Karpas-422 (cell line): ENCODE measurements around the gene NCAM2. TPM values are rescaled to one million over a fixed set of nuclear protein-coding genes. Genes with fewer than 3 reads are reported as not detected.

Source experiments
- DNase-seq: peaks from one replicate; pipeline ENCODE4 v3.0.0-alpha.2; 2015
- H2AFZ ChIP-seq: fragments of 200-600 bp; sonication (generic); 2 replicates; pipeline ENCODE4 v1.6.1; 2014; ENCODE audit warnings: antibody characterized with exemption, low read length, mixed read lengths
- H3K27ac ChIP-seq: fragments of 200-600 bp; sonication (generic); 2 replicates; pipeline ENCODE4 v1.5.1; 2014; ENCODE audit warnings: mild to moderate bottlenecking, low read length, moderate library complexity
- H3K27me3 ChIP-seq: fragments of 200-600 bp; sonication (generic); 2 replicates; pipeline ENCODE4 v1.6.1; 2014; ENCODE audit warnings: low read length, mixed read lengths
- H3K36me3 ChIP-seq: fragments of 200-600 bp; sonication (generic); 2 replicates; pipeline ENCODE4 v1.6.1; 2014; ENCODE audit warnings: low read length, mixed read lengths; ENCODE audit not compliant: insufficient read depth
- H3K4me1 ChIP-seq: fragments of 200-600 bp; sonication (generic); 2 replicates; pipeline ENCODE4 v1.6.1; 2014; ENCODE audit warnings: mild to moderate bottlenecking, low read length, mixed read lengths
- H3K4me2 ChIP-seq: fragments of 200-600 bp; sonication (generic); 2 replicates; pipeline ENCODE4 v1.6.1; 2014; ENCODE audit warnings: low read length, low read depth, mild to moderate bottlenecking; ENCODE audit not compliant: poor library complexity, severe bottlenecking
- H3K4me3 ChIP-seq: fragments of 200-600 bp; sonication (generic); 2 replicates; pipeline ENCODE4 v1.5.1; 2014; ENCODE audit warnings: mild to moderate bottlenecking, antibody characterized with exemption, low read length, mixed read lengths
- H3K79me2 ChIP-seq: fragments of 200-600 bp; sonication (generic); 2 replicates; pipeline ENCODE4 v1.6.1; 2014; ENCODE audit warnings: mild to moderate bottlenecking, low read length, mixed read lengths
- H3K9ac ChIP-seq: fragments of 200-600 bp; sonication (generic); 2 replicates; pipeline ENCODE4 v1.6.0; 2014; ENCODE audit warnings: low read length
- H3K9me2 ChIP-seq: fragments of 200-600 bp; sonication (generic), shearing (Covaris generic); replicated peaks from 2 replicates; pipeline ENCODE4 v1.6.0; 2014; ENCODE audit warnings: mild to moderate bottlenecking, low read length, moderate library complexity; ENCODE audit not compliant: insufficient read depth
- H3K9me3 ChIP-seq: fragments of 300-700, 200-600 bp; sonication (generic); 2 replicates; pipeline ENCODE4 v1.6.1; 2014; ENCODE audit warnings: low read length, mixed read lengths
- H4K20me1 ChIP-seq: fragments of 200-600 bp; sonication (generic); 2 replicates; pipeline ENCODE4 v1.6.1; 2014; ENCODE audit warnings: mild to moderate bottlenecking, antibody characterized with exemption, low read length, low read depth; ENCODE audit not compliant: insufficient read depth
- total RNA-seq: library from RNA; depleted of rRNA; stranded (reverse); fragments of >200 nt; shearing (Covaris generic); gene quantifications from 2 replicates; pipeline ENCODE4 v1.2.3, GENCODE V29; 2014; ENCODE audit warnings: low replicate concordance

NCAM2 gene
- total RNA-seq, 1 experiment from 2014 or later, result not detected

DNA sequence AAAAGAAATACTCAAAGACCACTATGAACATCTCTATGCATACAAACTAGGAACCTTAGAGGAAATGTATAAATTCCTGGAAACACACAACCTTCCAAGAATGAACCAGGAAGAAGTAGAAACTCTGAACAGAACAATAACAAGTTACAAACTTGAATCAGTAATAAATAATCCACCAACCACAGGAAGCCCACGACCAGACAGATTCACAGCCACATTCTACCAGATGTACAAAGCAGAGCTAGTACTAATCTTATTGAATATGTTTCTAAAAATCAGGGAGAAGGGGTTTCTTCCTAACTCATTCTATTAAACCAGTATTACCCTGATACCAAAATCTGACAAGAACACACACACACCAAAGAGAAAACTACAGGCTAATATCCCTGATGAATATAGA is 263.8 kb downstream of the NCAM2 start:
- no peaks in the 10 kb centered on the region for H4K20me1 ChIP-seq
- no peak overlapping the region for H2AFZ ChIP-seq
- no peak overlapping the region for H3K4me3 ChIP-seq
- no peak overlapping the region for H3K27ac ChIP-seq
- peaks cover 26% of the 10 kb centered on the region for H3K9me3 ChIP-seq
- no peak overlapping the region for H3K4me2 ChIP-seq
- H3K4me1 ChIP-seq, result no peaks in the 10 kb centered on the region
- no peaks in the 10 kb centered on the region for H3K9me2 ChIP-seq
- H3K36me3 ChIP-seq, result no peaks in the 10 kb centered on the region
- H3K27me3 ChIP-seq, result no peaks in the 10 kb centered on the region
- no peak overlapping the region for H3K9ac ChIP-seq
- no peak for DNase-seq
- no peaks in the 10 kb centered on the region for H3K79me2 ChIP-seq

DNA sequence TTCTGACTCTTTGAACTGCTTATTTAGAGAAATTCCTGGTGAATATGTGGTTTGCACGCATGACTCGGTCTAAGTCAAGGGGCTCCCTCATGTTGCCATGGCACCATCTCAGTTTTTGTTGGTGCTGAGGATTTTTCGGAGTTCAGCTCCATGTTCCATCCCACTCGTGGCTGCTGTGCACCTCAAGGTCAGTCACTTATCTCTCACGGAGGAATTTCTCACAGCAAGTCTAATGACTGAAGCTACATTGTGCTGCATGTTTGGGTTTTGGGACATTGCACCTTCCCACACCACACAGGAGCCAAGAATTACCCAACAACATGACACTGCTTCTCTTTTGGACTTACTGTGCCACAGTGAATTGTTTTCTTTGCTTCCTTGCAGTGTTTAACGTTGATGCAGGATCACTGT is 269.9 kb downstream of the NCAM2 start:
- no peaks in the 10 kb centered on the region for H3K9me2 ChIP-seq
- no peak overlapping the region for H3K27ac ChIP-seq
- peaks cover 19% of the 10 kb centered on the region for H3K9me3 ChIP-seq
- no peaks in the 10 kb centered on the region for H3K79me2 ChIP-seq
- H3K9ac ChIP-seq, result no peak overlapping the region
- no peaks in the 10 kb centered on the region for H4K20me1 ChIP-seq
- no peaks in the 10 kb centered on the region for H3K36me3 ChIP-seq
- H3K4me2 ChIP-seq, result no peak overlapping the region
- no peak overlapping the region for H2AFZ ChIP-seq
- no peaks in the 10 kb centered on the region for H3K4me1 ChIP-seq
- H3K27me3 ChIP-seq, result no peaks in the 10 kb centered on the region
- H3K4me3 ChIP-seq, result no peak overlapping the region
- DNase-seq, result no peak

DNA sequence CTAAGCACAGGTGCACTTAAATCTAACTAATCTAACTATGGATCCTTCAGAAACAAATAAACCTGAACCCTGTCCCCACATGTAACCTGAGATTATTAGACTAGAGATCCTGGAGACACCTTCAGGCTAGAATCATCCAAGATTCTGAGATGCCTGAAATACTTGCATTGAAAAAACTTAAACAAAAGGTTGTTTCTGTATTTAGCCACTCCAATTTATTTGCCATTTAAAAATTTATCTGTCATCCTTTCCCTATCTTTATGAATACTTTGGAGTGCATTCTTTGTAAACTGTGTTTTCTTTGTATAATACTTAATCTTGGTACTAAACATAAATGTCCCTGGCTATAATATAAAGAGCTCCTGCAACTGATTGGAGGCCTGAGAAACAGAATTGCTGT is 270.7 kb downstream of the NCAM2 start:
- H3K4me2 ChIP-seq, result no peak overlapping the region
- H3K36me3 ChIP-seq, result no peaks in the 10 kb centered on the region
- DNase-seq, result no peak
- no peaks in the 10 kb centered on the region for H3K4me1 ChIP-seq
- H3K9me2 ChIP-seq, result no peaks in the 10 kb centered on the region
- no peak overlapping the region for H2AFZ ChIP-seq
- no peaks in the 10 kb centered on the region for H3K79me2 ChIP-seq
- no peaks in the 10 kb centered on the region for H3K27me3 ChIP-seq
- no peak overlapping the region for H3K9ac ChIP-seq
- no peaks in the 10 kb centered on the region for H4K20me1 ChIP-seq
- peaks cover 19% of the 10 kb centered on the region for H3K9me3 ChIP-seq
- no peak overlapping the region for H3K4me3 ChIP-seq
- H3K27ac ChIP-seq, result no peak overlapping the region

DNA sequence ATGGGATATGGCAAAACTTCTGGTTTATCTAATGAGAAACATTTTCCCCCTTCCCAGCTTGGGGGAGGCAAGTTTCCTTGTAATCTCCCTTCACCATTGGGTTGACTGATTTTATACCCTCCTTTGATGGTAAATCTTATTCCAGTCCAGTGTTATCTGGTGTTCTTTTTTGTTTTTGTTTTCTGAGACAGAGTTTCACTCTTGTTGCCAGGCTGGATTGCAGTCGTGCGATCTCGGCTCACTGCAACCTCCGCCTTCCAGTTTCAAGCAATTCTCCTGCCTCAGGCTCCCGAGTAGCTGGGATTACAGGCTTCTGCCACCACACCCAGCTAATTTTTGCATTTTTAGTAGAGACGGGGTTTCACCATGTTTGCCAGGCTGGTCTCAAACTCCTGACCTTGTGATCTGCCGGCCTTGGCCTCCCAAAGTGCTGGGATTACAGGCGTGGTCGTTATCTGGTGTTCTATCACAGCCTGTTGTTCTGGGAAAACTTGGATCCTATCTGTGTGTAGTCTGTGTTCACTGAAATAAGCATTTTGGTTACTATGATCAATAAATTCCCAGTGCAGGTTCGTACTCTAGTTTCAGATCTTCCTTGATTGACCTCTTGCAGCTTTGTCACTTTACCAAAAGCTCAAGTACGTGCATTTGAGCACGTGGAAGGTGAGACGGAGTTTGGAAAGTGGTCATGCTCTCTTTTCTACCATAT is 281.1 kb downstream of the NCAM2 start:
- no peaks in the 10 kb centered on the region for H3K79me2 ChIP-seq
- H4K20me1 ChIP-seq, result no peaks in the 10 kb centered on the region
- H3K4me2 ChIP-seq, result no peak overlapping the region
- no peaks in the 10 kb centered on the region for H3K27me3 ChIP-seq
- no peak overlapping the region for H3K9ac ChIP-seq
- H2AFZ ChIP-seq, result no peak overlapping the region
- H3K4me1 ChIP-seq, result no peaks in the 10 kb centered on the region
- no peaks in the 10 kb centered on the region for H3K9me2 ChIP-seq
- H3K4me3 ChIP-seq, result no peak overlapping the region
- no peak for DNase-seq
- peaks cover 27% of the 10 kb centered on the region for H3K9me3 ChIP-seq
- H3K27ac ChIP-seq, result no peak overlapping the region
- H3K36me3 ChIP-seq, result no peaks in the 10 kb centered on the region

DNA sequence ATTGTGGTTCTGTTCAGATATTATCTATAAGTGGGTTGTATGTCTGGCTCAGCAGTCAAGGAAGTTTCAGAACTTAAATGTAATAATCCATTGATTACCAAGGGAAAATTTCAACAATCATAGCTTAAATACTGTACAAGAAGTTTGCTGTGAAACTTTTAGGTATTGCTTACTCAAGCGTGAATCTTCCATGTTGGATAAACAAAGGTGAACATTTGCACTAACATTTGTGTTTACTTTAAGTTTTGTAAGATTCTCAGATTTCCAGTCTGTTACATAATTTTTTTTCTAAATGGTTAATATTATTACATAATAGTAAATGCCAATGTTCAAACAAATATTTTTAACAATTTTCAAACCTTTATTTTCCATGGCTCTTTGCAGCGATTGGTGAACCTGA is 285.6 kb downstream of the NCAM2 start:
- Histone ChIP-seq H3K4me3 (no peak overlapping the region), H3K4me1 (no peaks in the 10 kb centered on the region), H3K36me3 (no peaks in the 10 kb centered on the region), H3K27ac (no peak overlapping the region), H3K9me3 (peaks cover 19% of the 10 kb centered on the region), H2AFZ (no peak overlapping the region), H3K9me2 (no peaks in the 10 kb centered on the region), H3K4me2 (no peak overlapping the region), H4K20me1 (no peaks in the 10 kb centered on the region), H3K79me2 (no peaks in the 10 kb centered on the region), H3K9ac (no peak overlapping the region), H3K27me3 (no peaks in the 10 kb centered on the region)
- DNase-seq, result no peak

DNA sequence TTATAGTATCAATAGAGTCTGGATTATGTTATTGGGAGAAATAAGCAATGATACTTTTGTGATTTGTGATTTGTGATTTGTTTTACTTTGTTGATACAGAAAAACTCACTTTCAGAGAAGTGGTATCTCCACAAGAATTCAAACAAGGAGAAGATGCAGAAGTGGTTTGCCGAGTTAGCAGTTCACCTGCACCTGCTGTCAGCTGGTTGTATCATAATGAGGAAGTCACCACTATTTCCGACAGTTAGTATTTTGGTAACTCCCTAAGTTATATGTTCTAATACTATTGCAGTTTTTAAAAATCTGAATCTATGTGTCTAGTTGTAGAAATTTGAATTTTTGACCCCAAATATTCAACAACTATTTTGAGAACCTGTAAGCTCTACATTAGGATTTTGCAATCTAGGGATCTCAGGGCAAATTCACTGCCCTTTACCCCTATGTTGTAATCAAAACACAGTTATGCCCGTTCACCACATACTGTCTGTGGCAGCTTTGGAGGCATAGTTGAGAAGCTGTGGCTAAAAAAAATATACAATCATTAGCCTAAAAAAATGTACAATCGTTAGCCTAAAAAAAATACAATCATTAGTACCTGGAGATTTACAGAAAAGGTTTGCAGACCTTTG is 288.1 kb downstream of the NCAM2 start:
- H3K79me2 ChIP-seq, result no peaks in the 10 kb centered on the region
- DNase-seq, result no peak
- no peak overlapping the region for H3K9ac ChIP-seq
- H3K27me3 ChIP-seq, result no peaks in the 10 kb centered on the region
- no peak overlapping the region for H2AFZ ChIP-seq
- peaks cover 11% of the 10 kb centered on the region; the same call in 1 of the 2 replicates for H3K9me3 ChIP-seq
- H3K9me2 ChIP-seq, result no peaks in the 10 kb centered on the region
- no peak overlapping the region for H3K27ac ChIP-seq
- no peak overlapping the region for H3K4me3 ChIP-seq
- H4K20me1 ChIP-seq, result no peaks in the 10 kb centered on the region
- H3K4me1 ChIP-seq, result no peaks in the 10 kb centered on the region
- H3K36me3 ChIP-seq, result no peaks in the 10 kb centered on the region
- no peak overlapping the region for H3K4me2 ChIP-seq

DNA sequence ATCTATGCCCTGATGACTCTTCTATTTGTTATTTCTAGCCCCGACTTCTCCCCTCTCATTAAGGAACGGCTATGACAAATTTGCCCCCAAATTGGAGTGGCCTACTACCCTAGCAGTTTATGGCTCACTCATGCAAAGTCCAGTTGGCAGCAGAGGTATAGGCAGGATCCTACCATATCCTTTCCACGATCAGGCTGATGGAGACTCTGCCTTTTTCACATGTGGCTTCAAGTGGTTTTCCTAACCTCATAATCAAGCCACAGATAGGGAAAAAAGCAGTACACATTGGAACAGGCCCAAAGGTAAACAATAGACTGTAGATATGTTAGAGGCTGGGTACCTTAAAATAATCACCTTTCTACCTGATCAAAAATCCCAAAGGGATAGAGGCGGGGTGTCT is 292.5 kb downstream of the NCAM2 start:
- H4K20me1 ChIP-seq, result no peaks in the 10 kb centered on the region
- peaks cover 12% of the 10 kb centered on the region; the same call in 1 of the 2 replicates for H3K9me3 ChIP-seq
- H3K4me3 ChIP-seq, result no peak overlapping the region
- no peak for DNase-seq
- H3K27me3 ChIP-seq, result no peaks in the 10 kb centered on the region
- no peak overlapping the region for H3K27ac ChIP-seq
- no peak overlapping the region for H2AFZ ChIP-seq
- H3K9ac ChIP-seq, result no peak overlapping the region
- no peaks in the 10 kb centered on the region for H3K4me1 ChIP-seq
- no peak overlapping the region for H3K4me2 ChIP-seq
- H3K36me3 ChIP-seq, result no peaks in the 10 kb centered on the region
- H3K79me2 ChIP-seq, result no peaks in the 10 kb centered on the region
- no peaks in the 10 kb centered on the region for H3K9me2 ChIP-seq

DNA sequence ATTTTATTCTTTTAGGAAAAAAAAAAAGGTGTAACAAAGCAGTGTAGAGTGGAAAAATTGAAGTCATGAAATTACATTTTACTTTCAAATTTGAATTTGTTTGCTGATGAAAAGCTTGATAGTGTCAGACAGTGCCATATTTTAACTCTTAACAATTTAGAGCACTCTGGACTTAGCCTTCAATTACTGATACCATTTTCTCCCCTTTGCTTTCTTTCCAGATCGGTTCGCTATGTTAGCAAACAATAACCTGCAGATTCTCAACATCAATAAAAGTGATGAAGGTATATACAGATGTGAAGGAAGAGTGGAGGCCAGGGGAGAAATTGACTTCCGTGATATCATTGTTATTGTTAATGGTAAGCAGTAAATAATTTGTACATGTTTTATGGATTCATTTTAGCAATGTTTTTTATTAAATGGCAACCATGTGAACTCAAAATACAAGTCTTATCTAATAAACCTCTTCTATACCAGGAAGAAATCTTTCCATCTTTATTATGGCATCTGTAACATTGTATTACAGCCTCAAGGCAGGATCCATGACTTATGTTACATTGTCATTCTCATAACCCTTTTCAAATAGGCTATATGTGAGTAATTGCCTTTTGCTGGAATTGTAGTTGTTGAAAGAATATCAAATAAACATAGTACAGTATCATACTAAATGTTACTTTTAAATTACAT is 293.8 kb downstream of the NCAM2 start:
- Histone ChIP-seq H3K4me2 (no peak overlapping the region), H4K20me1 (no peaks in the 10 kb centered on the region), H3K79me2 (no peaks in the 10 kb centered on the region), H3K9me3 (peaks cover 20% of the 10 kb centered on the region; the same call in 1 of the 2 replicates), H2AFZ (no peak overlapping the region), H3K4me3 (no peak overlapping the region), H3K9ac (no peak overlapping the region), H3K9me2 (no peaks in the 10 kb centered on the region), H3K27me3 (no peaks in the 10 kb centered on the region), H3K36me3 (no peaks in the 10 kb centered on the region), H3K4me1 (no peaks in the 10 kb centered on the region), H3K27ac (no peak overlapping the region)
- no peak for DNase-seq
